HEK293 (cell line): ENCODE measurements around the gene ATP6V0E2.

Source experiments
- IKZF3 ChIP-seq: fragments of 450-650 bp; IDR thresholded peaks from 2 replicates; pipeline ENCODE4 v1.5.0; 2018; ENCODE audit warnings: missing biosample characterization, mild to moderate bottlenecking, missing genetic modification characterization, moderate library complexity
- OSR2 ChIP-seq: fragments of 450-650 bp; formaldehyde crosslinking; IDR thresholded peaks from 2 replicates; pipeline ENCODE4 v1.5.1; 2016; ENCODE audit warnings: missing biosample characterization, missing genetic modification characterization
- PBX3 ChIP-seq: sonication (generic); formaldehyde crosslinking; IDR thresholded peaks from 2 replicates; pipeline ENCODE4 v1.8.1; 2022; ENCODE audit warnings: mild to moderate bottlenecking, moderate library complexity, missing genetic modification reagents
- REPIN1 ChIP-seq: fragments of 450-650 bp; formaldehyde crosslinking; IDR thresholded peaks from 2 replicates; pipeline ENCODE4 v1.5.1; 2017; ENCODE audit warnings: missing biosample characterization, missing genetic modification characterization, low read depth
- REST ChIP-seq: fragments of 450-650 bp; formaldehyde crosslinking; IDR thresholded peaks from 2 replicates; pipeline ENCODE4 v1.5.1; 2016; ENCODE audit warnings: missing biosample characterization, missing genetic modification characterization
- ZFP3 ChIP-seq: fragments of 450-650 bp; formaldehyde crosslinking; IDR thresholded peaks from 2 replicates; pipeline ENCODE4 v1.5.1; 2016; ENCODE audit warnings: low read depth, missing biosample characterization, missing genetic modification characterization
- ZNF311 ChIP-seq: fragments of 450-650 bp; formaldehyde crosslinking; IDR thresholded peaks from 2 replicates; pipeline ENCODE4 v1.5.1; 2017; ENCODE audit warnings: missing biosample characterization, missing genetic modification characterization, borderline replicate concordance
- ZNF473 ChIP-seq: fragments of 450-650 bp; formaldehyde crosslinking; IDR thresholded peaks from 2 replicates; pipeline ENCODE4 v1.5.1; 2017; ENCODE audit warnings: missing biosample characterization, missing genetic modification characterization

DNA sequence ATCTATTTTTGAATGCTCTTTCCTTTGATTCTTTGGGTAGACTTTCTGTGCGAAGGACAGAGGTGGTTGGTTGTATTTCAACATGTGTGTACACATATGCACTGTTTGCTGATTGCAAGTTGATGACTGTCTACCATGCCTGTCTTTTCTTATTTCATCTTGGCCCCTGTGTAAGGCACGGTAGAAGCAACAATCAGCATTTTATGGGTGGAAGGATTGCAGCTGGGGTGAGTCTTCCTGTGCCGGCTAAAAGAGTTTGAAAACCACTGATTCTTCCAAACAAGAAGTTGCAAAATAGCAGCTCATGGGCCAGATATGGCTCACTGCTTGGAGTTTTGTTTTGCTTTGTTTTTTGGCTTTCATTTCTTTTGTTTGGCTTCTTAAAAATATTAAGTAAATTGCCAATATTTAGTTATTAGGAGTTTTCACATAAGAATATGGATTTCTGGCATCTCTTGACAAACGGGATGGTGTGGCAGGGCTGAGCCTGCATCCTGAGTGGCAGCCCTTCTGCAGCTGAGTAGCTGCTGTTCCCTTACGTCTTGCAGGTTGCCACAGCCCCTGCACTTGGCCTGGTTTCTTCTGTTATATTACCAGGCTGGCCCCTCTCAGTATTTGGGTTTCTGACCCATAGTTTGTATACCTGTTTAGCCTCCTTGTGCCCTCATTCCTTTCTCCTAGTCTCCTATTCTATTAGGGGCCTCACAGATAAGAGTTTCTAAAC lies 28.4 kb upstream of the ATP6V0E2 start:
- no peak for TF ChIP-seq PBX3
- no peak for TF ChIP-seq ZNF473
- no peak for TF ChIP-seq REPIN1 (tag by site-specific recombination)
- no peak for TF ChIP-seq ZNF311 (tag by site-specific recombination)
- no peak for TF ChIP-seq ZFP3 (tag by site-specific recombination)
- TF ChIP-seq IKZF3: no peak
- TF ChIP-seq REST (tag by site-specific recombination): no peak
- TF ChIP-seq OSR2 (tag by site-specific recombination): no peak
